ENCODE results near the gene EHD3.

EHD3 gene

DNA sequence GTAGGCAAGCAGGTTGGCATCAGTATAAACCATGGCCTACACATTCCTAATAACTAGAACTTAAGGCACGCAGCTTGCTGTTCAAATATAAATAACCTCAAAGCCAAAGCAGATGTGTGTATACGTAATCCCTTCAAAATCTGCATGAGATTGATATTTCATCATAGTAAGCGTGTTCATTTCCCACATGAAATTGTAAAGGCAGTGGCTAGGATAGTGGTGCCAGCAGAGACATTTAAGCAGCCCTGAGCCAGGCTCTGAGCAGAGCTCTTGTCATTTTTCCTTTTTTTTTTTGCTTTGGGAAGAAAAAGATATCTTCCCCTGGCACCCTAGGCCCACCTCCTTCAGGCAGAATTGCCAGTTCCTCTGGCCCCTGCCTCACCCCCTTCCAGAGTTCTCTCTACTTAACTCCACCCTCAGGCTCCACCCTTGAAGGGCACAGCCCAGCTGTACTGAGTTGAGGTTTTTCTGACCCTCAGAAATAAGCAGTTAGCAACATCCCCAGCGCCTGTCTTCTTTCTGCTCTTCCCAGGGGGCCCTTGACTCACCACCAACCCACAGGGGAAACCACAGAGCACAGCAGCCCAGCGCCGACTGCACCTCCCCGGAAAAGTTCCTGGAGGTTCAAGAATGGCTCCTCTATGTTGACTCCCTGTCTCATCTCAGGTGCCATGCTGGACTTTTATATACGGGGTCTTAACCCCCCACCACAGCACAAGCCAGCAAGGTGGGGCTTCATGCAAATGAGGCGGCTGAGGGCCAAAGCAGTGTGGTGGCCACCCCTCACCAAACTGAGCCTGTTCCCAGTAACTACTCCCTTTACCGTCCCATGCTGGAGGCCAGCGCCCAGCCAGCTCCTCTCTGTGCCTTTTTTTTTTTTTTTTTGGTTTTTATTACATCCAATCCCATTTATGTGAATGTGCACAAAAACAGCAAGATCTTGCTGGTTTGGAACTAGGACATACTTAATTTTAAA is 84.7 kb downstream of the EHD3 start:
- DNase-seq (ENCODE audit: low read depth) = peak; percentile 83
- TF ChIP-seq, protein P1, sequence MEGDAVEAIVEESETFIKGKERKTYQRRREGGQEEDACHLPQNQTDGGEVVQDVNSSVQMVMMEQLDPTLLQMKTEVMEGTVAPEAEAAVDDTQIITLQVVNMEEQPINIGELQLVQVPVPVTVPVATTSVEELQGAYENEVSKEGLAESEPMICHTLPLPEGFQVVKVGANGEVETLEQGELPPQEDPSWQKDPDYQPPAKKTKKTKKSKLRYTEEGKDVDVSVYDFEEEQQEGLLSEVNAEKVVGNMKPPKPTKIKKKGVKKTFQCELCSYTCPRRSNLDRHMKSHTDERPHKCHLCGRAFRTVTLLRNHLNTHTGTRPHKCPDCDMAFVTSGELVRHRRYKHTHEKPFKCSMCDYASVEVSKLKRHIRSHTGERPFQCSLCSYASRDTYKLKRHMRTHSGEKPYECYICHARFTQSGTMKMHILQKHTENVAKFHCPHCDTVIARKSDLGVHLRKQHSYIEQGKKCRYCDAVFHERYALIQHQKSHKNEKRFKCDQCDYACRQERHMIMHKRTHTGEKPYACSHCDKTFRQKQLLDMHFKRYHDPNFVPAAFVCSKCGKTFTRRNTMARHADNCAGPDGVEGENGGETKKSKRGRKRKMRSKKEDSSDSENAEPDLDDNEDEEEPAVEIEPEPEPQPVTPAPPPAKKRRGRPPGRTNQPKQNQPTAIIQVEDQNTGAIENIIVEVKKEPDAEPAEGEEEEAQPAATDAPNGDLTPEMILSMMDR (conservative IDR thresholded peaks at IDR 0.05; ENCODE audit: low read length) = no peak
- H3K4me3 ChIP-seq (ENCODE audit: low read length) = no peak overlapping the region

All from AG10803 (cell line).